HCT116 (cell line): ENCODE results near the gene TTR.

Experiments
- ATF3 ChIP-seq: IDR thresholded peaks from 2 replicates; pipeline ENCODE4 v1.6.1; 2012
- CTCF ChIP-seq, 3 experiments: fragments of 200-600 bp in 1 of 3; sonication (generic) in 1 of 3; IDR thresholded peaks in 2 of 3; conservative IDR thresholded peaks in 1 of 3; 2 replicates each; pipeline ENCODE4 v1.5.1; 2012 to 2017; ENCODE audit warnings: low read depth in 2 of 3, low read length in 2 of 3, antibody characterized with exemption in 1 of 3, borderline replicate concordance in 1 of 3, control low read depth in 1 of 3, mild to moderate bottlenecking in 1 of 3, mixed read lengths in 1 of 3, mixed run types in 1 of 3, moderate library complexity in 1 of 3; ENCODE audit not compliant: insufficient read depth in 1 of 3
- EZH2 ChIP-seq: fragments of 200-600 bp; sonication (generic); IDR thresholded peaks from 2 replicates; pipeline ENCODE4 v1.6.1; 2017; ENCODE audit warnings: antibody characterized with exemption, mixed run types
- FOSL1 ChIP-seq: IDR thresholded peaks from 2 replicates; pipeline ENCODE4 v1.6.1; 2012; ENCODE audit warnings: low read depth
- JUND ChIP-seq: IDR thresholded peaks from 2 replicates; pipeline ENCODE4 v1.6.1; 2012
- POLR2A ChIP-seq: IDR thresholded peaks from 2 replicates; pipeline ENCODE4 v1.7.0; 2011; ENCODE audit warnings: borderline replicate concordance; ENCODE audit not compliant: insufficient read depth, insufficient read length; ENCODE audit errors: extremely low read depth
- POLR2AphosphoS5 ChIP-seq: IDR thresholded peaks from 2 replicates; pipeline ENCODE4 v1.6.1; 2011; ENCODE audit warnings: mild to moderate bottlenecking, low read depth, low read length, moderate library complexity
- REST ChIP-seq: IDR thresholded peaks from 2 replicates; pipeline ENCODE4 v1.6.1; 2012; ENCODE audit warnings: low read depth
- SP1 ChIP-seq: IDR thresholded peaks from 2 replicates; pipeline ENCODE4 v1.6.1; 2012; ENCODE audit warnings: low read depth
- ZBTB33 ChIP-seq: IDR thresholded peaks from 2 replicates; pipeline ENCODE4 v1.6.1; 2011; ENCODE audit warnings: mild to moderate bottlenecking, low read length, moderate library complexity; ENCODE audit not compliant: insufficient replicate concordance; ENCODE audit errors: extremely low read depth
- ZFX ChIP-seq: fragments of 450-650 bp; IDR thresholded peaks from 2 replicates; pipeline ENCODE4 v1.6.1; 2017

GRCh38 chr18:31551883-31552282, 39.8 kb upstream of the TTR start:
- TF ChIP-seq ZFX (no peak), ATF3 (no peak), POLR2AphosphoS5 (no peak), CTCF (IDR thresholded peaks at IDR 0.05 in 2 of 3, conservative IDR thresholded peaks at IDR 0.05 in 1 of 3; ENCODE audit: borderline replicate concordance in 1 of 3, insufficient read depth in 1 of 3, low read depth in 2 of 3, low read length in 2 of 3) (no peak), REST (no peak), FOSL1 (no peak), ZBTB33 (no peak), POLR2A (no peak), EZH2 (no peak), JUND (no peak), SP1 (no peak)
